Left ventricle myocardium inferior (tissue), 1 donor: ENCODE measurements around the gene RSAD1. TPM values are rescaled to one million over a fixed set of nuclear protein-coding genes. Genes with fewer than 3 reads are reported as not detected.
A peak's percentile ranks its signal among the peaks of the same experiment; 100 is the strongest.

Experiments used
- DNase-seq: peaks from one replicate; pipeline ENCODE4 v3.0.0-alpha.2; 2020
- H3K27ac ChIP-seq: fragments of 200-600 bp; replicated peaks from 2 replicates; pipeline ENCODE4 v1.8.0; 2021
- H3K27me3 ChIP-seq: fragments of 200-600 bp; 2 replicates; pipeline ENCODE4 v1.8.0; 2021; ENCODE audit warnings: low read depth
- H3K36me3 ChIP-seq: fragments of 200-600 bp; 2 replicates; pipeline ENCODE4 v1.8.0; 2021
- H3K4me1 ChIP-seq: fragments of 200-600 bp; 2 replicates; pipeline ENCODE4 v1.8.0; 2021
- H3K4me3 ChIP-seq: fragments of 200-600 bp; 2 replicates; pipeline ENCODE4 v1.8.0; 2021; ENCODE audit warnings: mild to moderate bottlenecking, moderate library complexity
- H3K9me3 ChIP-seq: fragments of 200-600 bp; replicated peaks from 2 replicates; pipeline ENCODE4 v1.8.0; 2021
- CTCF ChIP-seq: fragments of 200-600 bp; IDR thresholded peaks from 2 replicates; pipeline ENCODE4 v1.8.0; 2021; ENCODE audit warnings: antibody characterized with exemption, mild to moderate bottlenecking, borderline replicate concordance
- intact Hi-C: fragments of 100-400 bp; cut with micrococcal nuclease; formaldehyde crosslinking; loops from one replicate; pipeline ENCODE4 v1.11.0; 2022
- total RNA-seq: library from RNA; stranded (reverse); fragmentation: NEBNext Ultra II Directional; extraction: Animal tissue kit (Norgen Biotek cat#: 25700); gene quantifications from one replicate; pipeline ENCODE4 v1.2.1, GENCODE V29; 2021
- donor health status: DM: no; HTN: yes; CAD: no; lungs with severe emphysema.

RSAD1 gene
- total RNA-seq, 1 donor from 2014 or later: 51.7 TPM

GRCh38 chr17:50476545-50477315 lies 1.9 kb upstream of the RSAD1 start:
- H3K27ac ChIP-seq: peak overlapping the region; percentile 2

GRCh38 chr17:50477976-50478375 lies 684 bp upstream of the RSAD1 start:
- intact Hi-C loops: no loop called here
- peak overlapping the region; percentile 85 for H3K4me3 ChIP-seq
- DNase-seq: no peak

More at GRCh38 chr17:50476545-50477315, 1.9 kb upstream of the RSAD1 start:
- no peak for DNase-seq
- H3K27me3 ChIP-seq: peaks cover 12% of the 10 kb centered on the region
- TF ChIP-seq CTCF: no peak
- H3K36me3 ChIP-seq: peaks cover 10% of the 10 kb centered on the region
- H3K4me3 ChIP-seq: peak overlapping the region; percentile 30
- H3K9me3 ChIP-seq: no peaks in the 10 kb centered on the region
- peaks cover 40% of the 10 kb centered on the region for H3K4me1 ChIP-seq
- intact Hi-C loops: no loop called here

GRCh38 chr17:50479522-50480141 lies 972 bp downstream of the RSAD1 start:
- intact Hi-C loops: loop anchor here (10.0 kb wide), 1 partner anchor 65 kb away; the partner anchor contains the start of gene SPATA20
- peaks cover 12% of the 10 kb centered on the region for H3K27me3 ChIP-seq
- H3K9me3 ChIP-seq: no peaks in the 10 kb centered on the region
- peak; percentile 55 for TF ChIP-seq CTCF
- peaks cover 56% of the 10 kb centered on the region for H3K4me1 ChIP-seq
- H3K4me3 ChIP-seq: peak overlapping the region; percentile 85
- peak; percentile 70 for DNase-seq
- H3K27ac ChIP-seq: peak overlapping the region; percentile 90
- H3K36me3 ChIP-seq: peaks cover 26% of the 10 kb centered on the region

More at GRCh38 chr17:50477976-50478375, 684 bp upstream of the RSAD1 start:
- Histone ChIP-seq H3K27me3 (peaks cover 12% of the 10 kb centered on the region), H3K36me3 (peaks cover 14% of the 10 kb centered on the region), H3K4me1 (peaks cover 53% of the 10 kb centered on the region), H3K27ac (peak overlapping the region; percentile 90), H3K9me3 (no peaks in the 10 kb centered on the region)
- no peak for TF ChIP-seq CTCF

- H3K4me3 ChIP-seq: peak overlapping the region; percentile 85
- no peaks in the 10 kb centered on the region for H3K9me3 ChIP-seq
- peaks cover 55% of the 10 kb centered on the region for H3K4me1 ChIP-seq
- intact Hi-C loops: loop anchor here (10.0 kb wide), 1 partner anchor 65 kb away; the partner anchor contains the start of gene SPATA20
- no peak for TF ChIP-seq CTCF
- H3K36me3 ChIP-seq: peaks cover 32% of the 10 kb centered on the region
- peak overlapping the region; percentile 90 for H3K27ac ChIP-seq
- no peak for DNase-seq
- H3K27me3 ChIP-seq: peaks cover 12% of the 10 kb centered on the region
Measured at GRCh38 chr17:50480142-50480764, 1.6 kb downstream of the RSAD1 start.

- H3K4me1 ChIP-seq: peaks cover 55% of the 10 kb centered on the region
- H3K9me3 ChIP-seq: no peaks in the 10 kb centered on the region
- intact Hi-C loops: loop anchor here (10.0 kb wide), 1 partner anchor 64 kb away; the partner anchor contains the start of gene SPATA20
- peaks cover 39% of the 10 kb centered on the region for H3K36me3 ChIP-seq
- no peak for DNase-seq
- H3K27me3 ChIP-seq: peaks cover 12% of the 10 kb centered on the region
- no peak overlapping the region for H3K4me3 ChIP-seq
- peak overlapping the region; percentile 87 for H3K27ac ChIP-seq
- TF ChIP-seq CTCF: no peak
Measured at GRCh38 chr17:50480854-50481490, 2.3 kb downstream of the RSAD1 start.
